ENCODE measurements around the gene DIS3L2.

The DIS3L2 gene

DNA sequence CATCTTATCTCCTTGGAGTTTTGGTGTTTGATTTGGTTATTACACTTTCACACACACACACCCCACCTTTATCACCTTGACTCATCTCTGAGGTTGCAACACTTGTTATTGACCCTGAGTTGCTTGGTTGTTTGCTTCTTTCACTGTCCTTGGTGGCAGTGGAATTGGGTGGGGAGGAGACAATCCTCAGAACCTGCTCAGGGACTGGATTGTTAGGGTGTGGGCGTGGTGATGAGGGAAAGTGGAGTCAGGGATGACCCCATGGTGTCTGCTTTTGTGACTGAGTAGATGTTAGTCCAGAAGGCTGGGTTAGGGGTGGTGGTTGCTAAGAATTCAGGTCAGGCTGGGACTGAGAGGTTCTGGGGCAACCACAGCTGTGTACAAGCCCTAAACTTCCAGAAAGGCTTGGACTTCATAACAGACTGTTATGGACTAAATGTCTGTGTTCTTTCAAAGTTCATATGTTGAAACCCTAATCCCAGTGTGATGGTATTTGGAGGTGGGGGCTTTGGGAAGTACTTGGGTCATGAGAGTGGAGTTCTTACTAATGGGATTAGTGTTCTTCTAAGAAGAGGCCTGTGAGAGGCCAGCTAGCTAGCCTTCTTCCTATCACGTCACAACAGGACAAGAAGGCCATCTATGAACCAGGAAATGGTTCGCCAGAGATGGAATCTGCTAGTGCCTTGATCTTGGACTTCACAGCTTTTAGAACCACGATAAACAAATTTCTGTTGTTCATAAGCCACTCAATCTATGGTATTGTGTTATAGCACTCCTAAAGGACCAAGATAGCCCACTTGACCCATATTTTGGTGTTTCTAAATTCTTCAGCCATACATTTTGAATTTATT is 3.4 kb upstream of the DIS3L2 start:
- DNase-seq: no peak

DNA sequence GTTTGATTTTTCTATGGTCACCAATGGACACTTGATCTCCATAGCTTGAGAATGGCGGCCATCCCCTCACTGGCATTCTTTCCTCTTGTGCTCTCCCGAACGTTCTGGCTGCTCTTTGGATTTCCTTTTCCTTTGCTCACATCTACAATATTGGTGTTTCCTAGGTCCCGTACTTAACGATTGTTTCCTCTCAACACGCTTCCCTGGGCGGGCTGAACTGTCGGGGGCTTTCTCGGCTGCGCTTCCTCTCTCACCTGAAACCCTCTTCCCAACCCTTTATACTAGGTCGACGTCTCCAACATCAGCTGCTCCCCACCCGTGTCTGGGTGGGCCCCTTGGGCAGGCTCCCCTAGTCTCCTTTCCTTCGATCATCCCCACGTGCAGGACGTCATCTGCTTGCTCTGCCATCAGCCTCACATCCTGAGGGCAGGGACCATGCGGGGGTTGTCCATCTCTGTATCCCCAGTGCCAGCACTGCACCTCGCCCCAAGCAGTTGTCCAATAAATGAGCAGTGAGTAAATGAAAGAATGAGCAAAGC is 634 bp upstream of the DIS3L2 start:
- no peak for DNase-seq

DNA sequence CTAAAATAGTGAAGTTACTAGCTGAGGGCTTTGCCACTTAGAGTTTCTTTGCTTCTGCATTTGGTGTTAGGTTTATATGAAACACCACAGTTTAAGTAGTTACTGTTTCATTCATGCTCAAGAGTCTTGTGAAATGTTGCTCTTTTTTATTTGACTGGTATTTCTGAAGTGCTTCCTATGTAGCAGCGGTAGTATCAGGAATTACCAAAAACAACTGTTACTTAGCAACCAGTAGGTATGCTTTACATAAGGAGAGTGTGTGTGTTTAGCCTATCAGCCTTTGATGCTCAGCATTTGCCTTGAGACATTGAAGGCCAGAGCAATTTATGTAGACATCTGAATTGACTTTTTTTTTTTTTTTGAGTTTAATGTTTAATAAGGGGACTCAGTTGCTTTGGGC is 3.6 kb downstream of the DIS3L2 start:
- DNase-seq: peak; percentile 11

DNA sequence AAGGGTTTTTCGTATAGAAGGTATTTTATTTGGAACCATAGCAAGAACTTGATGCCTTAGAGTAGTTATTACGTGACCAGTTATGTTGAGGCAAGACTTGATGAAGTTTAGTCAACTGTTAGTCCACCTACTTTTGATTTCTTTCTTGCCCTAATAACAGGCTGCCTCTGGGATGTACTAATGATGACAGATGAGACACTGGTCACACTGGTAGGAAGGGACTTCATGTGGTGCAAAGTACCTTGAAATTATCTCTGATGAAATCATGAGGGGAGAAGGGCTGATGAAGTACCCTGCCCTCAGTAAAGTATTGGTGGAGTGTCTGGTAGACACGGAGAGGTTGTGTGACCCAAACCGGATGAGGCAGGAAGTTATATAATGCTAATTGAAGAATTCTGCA is 5.4 kb downstream of the DIS3L2 start:
- no peak for DNase-seq

DNA sequence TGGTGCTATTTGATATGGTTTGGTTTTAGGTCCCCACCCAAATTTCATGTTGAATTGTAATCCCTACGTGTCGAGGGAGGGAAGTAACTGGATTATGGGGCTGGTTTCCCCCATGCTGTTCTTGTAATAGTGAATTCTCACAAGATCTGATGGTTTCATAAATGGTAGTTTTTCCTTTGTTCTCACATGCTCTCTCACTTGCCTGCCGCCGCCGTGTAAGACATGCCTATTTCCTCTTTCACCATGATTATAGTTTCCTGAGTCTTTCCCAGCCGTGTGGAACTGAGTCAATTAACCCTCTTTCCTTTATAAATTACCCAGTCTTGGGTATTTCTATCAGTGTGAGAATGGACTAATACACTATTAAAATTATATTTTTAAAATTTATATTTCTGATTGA is 7.3 kb downstream of the DIS3L2 start:
- DNase-seq: no peak

DNA sequence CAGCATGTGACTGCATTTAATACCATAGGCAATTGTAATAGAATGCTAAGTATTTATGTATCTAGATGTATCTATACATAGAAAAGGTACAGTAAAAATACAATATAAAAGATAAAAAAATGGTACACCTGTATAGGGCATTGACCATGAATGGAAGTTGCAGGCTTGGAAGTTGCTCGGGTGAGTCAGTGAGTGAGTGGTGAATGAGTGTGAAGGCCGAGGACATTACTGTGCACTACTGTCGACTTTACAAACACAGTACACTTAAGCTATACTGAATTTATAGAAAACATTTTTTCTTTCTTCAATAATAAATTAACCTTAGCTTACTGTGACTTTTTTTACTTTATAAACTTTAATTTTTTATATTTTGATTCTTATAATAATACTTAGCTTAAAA is 8.9 kb downstream of the DIS3L2 start:
- no peak for DNase-seq

DNA sequence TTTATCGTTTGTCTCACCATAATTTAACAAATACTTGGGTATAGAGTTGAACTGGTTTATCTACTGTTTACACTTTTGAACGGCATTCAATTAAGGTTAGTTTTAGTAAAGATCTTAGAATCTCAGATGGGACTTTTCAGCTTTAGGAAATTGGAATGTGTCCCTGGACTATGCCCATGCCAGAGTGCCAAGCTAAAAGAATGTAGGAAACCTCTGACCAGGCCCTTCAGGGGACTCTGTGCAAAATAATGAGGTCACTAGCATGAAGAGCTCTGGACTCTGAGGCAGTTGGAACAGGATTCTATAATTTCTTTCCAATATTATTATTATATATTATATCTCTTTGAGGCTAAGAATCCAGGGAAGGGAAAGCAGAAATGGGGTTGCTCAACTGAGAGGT is 13.5 kb downstream of the DIS3L2 start:
- DNase-seq: no peak

DNA sequence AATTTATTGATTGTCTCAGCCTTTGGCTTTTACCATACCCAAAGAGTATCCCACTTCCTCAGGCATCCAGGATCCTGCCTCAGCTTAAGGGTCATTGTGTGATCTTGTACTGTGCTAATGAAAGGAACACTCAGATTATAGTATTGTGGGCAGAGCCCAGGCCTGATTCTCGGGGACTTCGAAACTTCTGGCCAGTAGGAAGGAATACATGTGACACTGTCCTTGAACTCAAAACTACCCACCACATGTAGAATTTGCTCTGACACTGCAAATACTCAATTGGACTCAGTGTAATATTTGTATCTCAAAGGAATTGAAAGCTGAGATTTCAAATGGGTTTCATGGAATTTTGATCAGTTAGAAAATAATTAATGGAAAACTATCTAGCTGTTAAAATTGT is 15.9 kb downstream of the DIS3L2 start:
- DNase-seq: no peak

DNA sequence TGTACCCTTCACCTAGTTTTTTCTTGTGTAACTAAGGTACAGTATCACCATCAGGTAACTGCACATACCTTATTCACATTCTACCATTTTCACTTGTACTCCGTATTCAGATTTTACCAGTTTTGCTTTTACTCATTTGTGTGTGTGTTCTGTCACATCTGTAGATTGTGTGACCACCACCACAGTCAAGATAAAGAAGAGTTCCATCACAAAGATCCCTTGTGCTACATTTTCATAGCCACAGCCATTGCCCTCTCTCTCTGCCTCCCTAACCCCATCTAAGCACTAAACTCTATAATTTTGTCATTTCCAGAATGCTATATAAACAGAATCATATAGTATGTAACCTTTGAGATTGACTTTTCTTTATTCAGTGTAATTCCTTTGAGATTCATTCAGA is 23.5 kb downstream of the DIS3L2 start:
- DNase-seq: no peak

DNA sequence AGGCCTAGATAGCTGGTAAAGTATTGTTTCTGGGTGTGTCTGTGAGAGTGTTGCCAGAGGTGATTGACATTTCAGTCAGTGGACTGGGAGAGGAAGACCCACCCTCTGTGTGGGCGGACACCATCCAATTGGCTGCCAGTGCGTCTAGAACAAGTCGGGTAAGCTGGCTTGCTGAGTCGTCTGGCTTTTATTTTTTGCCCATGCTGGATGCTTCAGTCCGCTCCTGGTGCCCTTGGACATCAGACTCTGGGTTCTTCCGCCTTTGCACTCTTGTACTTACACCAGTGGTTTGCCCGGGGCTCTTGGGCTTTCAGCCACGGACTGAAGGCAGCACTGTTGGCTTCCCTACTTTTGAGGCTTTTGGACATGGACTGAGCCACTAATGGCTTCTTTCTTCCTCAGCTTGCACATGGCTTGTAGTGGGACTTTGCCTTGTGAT is 24.3 kb downstream of the DIS3L2 start:
- DNase-seq: no peak

DNA sequence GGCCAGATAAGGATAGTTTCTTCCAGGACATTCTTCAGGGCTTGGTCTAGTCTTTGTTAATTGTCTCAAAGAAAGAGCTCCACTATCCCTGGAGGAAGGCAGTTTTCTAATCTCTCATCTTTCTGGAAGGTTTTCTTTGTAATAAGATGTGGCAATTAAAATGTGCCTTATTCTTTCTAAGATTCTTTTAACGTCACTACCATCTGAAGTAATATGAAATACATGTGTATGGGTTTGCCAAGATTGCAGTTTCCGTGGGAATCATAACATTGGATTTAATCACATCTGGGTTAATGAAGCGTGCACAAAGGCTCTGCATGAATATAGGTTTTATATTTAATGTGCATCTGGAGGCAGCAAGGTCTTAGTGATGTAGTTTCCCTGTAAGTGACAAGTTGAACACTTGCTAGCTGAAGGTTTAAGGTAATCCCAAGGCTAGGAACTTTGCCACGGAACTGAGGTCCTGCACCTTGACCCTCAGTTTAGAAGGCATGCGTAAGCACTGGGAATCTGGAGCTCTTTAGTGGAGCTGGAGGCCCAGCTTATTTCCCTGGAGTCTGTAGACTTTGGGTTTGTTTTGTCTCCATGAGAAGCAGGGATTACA is 25.7 kb downstream of the DIS3L2 start:
- no peak for DNase-seq

DNA sequence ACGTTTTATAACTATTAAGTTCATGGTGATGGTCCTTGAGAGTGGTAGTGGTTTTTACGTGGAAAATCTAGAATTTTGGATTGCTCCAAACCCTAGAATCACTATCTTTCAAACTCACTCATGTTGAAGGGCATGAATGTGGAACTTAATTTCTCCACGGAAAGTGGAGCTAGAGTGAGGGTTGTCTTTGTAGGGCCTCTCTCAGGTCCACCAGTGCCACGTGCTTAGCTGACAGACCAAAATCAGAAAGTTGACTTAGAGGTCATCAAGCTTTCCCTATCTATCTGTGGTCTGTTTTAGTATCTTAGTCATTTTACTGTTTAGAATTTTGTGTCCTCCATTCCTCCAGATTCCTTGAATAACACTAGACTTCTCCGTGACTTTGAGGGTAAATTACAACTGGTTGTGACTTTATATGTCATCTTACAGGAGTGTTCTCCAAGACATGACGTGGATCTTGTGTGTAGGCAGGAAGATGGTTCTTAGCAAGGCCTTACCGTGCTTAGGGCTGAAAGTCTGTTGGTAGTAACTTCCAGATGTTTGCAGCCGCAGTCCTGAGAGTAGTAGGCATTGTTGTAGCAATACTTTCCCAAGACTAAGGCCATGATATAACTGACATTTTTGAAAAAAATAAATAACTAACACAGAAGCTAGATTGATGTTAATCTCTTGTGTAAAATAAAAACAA is 26.8 kb downstream of the DIS3L2 start:
- DNase-seq: no peak

DNA sequence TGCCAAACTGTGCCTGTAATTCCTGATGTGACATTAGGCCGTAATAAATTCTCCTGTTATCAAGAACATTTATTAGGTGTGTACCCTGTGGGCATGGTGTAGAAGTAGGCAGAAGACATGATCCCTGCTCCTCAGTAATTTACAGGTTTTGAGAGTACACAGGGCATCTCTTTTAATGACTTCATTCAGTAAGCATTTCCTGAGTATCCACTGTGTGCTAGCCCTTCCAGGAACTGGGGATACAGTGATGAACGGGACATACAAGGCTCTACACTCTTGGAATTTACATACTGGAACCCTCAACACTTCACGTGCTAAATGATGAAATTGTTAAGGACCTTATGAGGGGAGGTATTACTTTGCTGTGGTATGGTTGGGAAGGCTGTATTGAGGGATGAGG is 30.2 kb downstream of the DIS3L2 start:
- no peak for DNase-seq

DNA sequence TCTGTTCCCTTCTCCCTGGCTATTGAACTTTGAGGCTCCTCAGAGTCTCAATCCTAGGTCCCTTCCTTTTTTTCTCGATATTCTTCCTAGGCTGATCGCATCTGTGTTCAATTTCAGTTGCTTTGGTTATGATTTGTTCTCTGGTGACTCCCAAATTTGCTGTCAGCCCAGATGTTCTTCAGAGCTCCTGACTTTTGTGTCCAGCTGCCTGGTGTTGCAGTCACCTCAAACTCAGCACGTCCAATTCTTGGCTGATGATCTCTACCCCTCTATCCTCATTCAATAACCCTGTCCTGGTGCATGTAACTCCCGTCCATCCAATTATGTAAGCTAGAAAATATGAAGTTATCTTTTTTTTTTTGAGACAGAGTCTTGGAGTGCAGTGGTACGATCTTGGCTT is 31.4 kb downstream of the DIS3L2 start:
- DNase-seq: no peak

DNA sequence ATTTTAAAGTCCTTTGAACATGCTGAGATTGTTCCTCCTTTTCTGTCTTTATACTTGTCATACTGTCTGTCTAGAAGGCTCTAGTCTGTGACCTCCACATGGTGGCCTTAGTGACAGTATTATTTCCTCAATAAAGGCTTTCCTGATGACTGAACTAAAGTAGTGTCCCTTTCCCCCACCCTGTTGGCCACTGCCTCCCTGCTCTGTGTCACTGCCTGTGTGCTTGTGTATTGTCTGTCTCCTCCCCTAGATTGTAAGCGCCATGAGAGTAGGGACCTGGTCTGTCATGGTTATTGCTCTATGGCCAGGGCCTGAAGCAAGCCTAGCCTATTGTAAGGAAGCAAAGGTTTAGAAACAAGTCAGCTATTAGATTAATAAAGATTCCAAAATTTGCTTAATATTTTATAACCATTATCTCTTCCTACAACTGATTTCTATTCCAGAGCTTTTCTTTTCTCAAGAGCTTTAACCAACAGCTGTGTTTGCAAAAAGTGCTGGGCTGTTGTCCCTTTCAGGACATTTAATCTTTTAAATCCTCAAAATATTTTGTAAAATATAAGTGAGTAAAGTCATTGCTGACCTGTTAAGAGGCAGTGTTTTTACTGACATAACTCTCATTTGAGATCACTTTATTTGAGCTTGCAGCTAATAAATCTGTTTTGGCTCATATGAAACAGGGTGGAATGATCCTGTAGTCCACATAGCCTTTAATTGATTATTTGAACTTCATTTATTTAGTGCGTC is 35.5 kb downstream of the DIS3L2 start:
- no peak for DNase-seq

DNA sequence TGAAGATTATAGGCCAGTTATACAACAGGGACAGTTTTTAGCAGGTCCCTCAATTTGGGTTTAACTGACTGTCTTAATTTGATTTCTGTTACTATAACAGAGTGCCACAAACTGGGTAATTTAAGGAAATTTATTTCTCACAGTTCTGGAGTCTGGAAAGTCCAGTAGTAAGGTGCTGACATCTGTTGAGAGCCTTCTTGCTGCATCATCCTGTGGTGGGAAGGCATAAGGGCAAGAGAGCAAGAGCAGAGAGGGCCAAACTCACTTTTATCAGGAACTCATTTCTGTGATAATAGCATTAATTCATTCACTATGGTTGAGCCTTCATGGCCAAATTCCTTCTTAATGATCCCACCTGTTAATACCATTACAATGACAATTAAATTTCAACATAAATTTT is 36.5 kb downstream of the DIS3L2 start:
- DNase-seq: no peak

DNA sequence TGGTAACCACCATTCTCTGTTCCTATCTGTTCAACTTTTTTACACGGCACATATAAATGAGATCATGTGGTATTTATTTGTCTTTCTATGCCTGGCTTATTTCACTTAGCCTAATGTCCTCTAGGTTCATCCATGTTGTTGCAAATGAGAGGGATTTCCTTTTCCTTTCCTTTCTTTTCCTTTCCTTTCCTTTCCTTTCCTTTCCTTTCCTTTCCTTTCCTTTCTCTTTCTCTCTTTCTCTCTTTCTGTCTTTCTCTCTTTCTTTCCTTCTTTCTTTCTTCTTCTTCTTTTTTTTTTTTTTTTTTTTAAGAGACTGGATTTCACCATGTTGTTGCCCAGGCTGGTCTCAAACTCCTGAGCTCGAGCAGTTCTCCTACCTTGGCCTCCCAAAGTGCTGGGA is 38.9 kb downstream of the DIS3L2 start:
- DNase-seq: no peak

DNA sequence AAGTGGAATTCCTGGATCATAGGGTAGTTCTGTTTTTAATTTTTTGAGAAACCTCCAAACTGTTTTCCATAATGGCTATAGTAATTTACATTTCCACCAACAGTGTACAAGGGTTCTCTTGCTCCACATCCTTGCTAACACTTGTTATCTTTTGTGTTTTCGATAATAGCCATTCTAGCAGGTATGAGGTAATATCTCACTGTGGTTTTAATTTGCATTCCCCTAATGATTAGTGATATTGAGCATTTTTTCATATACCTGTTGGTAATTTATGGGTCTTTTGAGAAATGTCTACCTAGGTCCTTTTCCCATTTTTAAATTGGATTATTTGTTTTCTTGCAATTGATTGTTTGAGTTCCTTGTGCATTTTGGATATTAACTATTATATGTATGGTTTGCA is 39.6 kb downstream of the DIS3L2 start:
- no peak for DNase-seq

DNA sequence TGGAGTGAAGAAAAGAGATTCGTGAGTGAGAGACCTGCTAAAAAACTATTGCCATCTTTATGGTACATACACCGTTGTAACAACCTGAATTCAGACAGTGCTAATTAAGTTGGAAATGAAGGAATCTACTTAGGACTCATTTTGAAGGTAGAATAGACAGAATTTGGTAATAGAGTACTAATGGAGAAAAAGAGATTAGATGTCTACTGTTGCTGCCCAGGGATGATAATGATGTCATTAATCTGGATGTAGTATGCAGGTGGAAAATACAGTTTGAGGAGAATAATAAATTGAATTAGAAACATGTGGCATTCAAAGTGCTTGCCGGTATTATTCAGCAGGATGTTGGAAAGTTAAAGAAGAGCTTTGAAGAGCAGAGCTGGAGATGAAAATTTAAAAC is 44.7 kb downstream of the DIS3L2 start:
- DNase-seq: no peak

DNA sequence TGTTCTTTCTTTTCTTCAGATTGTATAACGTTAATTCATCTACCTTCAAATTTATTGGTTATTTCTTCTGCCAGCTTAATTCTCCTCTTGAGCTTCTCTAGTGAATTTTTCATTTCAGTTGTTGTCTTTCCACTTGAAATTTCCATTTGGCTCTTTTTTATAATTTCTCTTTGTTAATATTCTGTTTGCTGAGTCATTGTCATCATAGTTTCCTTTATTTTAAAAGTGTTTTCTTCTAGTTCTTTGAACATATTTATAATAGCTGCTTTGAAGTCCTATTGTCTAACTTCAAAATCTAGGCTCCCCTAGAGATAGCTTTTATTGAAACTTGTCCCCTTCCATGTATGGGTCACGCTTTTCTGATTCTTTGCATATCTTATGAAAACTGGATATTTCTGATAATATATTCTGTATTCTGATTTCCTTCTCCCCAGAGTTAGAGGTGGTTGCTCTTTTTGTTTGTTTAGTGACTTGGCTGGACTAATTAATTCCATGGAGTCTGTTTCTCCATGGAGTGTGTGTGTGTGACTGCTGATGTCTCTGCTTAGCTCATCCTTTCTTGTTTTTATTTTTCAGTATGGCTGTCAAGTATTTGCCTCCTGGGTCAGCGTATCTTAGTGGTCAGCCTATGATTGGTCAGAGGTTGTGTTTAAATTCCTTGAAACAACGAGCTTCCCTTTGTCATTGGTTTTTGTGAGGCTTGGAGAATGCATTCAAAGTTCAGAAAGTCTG is 47.6 kb downstream of the DIS3L2 start:
- DNase-seq: no peak

DNA sequence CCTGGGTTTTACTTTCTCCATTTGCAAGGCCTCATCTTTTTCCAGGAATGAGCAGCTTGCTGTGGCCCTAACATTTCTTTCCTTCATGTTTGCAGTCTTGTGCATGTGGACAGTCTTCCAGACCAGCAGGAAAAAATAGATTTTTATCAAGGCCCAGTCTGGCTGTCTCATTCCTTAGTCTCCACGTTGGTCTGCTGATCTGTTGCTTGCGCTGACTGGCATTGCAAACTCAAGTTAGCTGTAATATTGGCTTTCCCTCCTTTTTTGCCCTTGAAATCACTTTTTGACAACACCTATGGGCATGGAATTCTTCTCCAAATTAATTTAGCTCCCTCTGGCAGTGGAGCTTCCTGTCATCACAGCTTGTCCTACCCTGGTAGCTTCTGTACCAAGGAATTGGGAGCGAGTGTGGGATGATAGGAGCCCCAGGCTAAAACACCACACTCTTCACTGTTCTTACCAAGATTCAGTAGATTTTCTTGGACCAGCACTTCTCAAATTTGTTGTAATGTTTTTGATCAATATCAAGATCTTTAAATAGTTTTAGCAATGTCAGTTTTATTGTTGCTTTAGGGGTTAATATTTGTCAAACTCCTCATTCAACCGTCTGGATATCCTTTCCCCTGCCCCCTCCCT is 48.2 kb downstream of the DIS3L2 start:
- no peak for DNase-seq

Data from NCI-H2029 treated with DMSO at 0.1 percent for 48 hours (cell line).